IPS-NIHi7 (cell line): ENCODE measurements around the gene NOVA2.
A peak's percentile ranks its signal among the peaks of the same experiment; 100 is the strongest.

Experiments used
- DNase-seq: peaks from one replicate; pipeline ENCODE4 v3.0.0; 2012; ENCODE audit warnings: mixed read lengths; ENCODE audit errors: extremely low spot score

The NOVA2 gene

GRCh38 chr19:45962021-45962420 lies 11.6 kb downstream of the NOVA2 start:
- no peak for DNase-seq

DNA sequence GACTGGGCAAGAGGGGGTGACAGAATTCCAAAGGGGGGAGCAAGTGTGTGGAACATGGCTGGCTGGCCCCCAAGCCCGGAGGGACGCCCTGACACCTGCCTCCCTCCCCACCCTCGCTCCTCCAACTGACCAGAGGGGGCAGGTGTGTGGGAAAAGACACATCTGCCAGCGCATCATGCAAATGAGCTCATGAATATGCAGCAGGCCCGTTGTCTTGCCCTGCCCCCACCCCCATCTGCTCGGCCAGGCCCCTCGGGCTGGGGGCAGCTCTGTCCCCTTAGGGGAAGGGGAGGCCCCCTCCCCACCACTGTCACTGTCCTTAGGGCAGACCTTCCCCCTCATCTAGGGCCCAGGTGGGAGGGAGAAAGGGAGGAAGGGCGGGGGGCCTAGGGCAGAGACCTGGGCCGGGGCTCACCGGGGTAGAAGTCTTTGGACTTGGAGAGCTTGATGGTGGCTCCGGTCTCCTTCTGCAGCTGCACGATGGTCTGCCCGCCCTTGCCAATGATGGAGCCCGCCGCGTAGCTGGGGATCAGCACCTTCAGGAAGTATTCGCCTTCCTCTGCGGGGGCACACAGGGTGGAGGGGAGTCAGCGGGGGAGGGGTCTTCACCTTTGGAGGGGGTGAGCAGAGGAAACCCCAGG lies 12.9 kb downstream of the NOVA2 start:
- peak; percentile 78 for DNase-seq

- DNase-seq = no peak
Observed at GRCh38 chr19:45959517-45960025, 14.1 kb downstream of the NOVA2 start.

GRCh38 chr19:45958769-45959516 lies 14.7 kb downstream of the NOVA2 start:
- DNase-seq = no peak

- DNase-seq = no peak
Observed at GRCh38 chr19:45958320-45958719, 15.3 kb downstream of the NOVA2 start.

DNA sequence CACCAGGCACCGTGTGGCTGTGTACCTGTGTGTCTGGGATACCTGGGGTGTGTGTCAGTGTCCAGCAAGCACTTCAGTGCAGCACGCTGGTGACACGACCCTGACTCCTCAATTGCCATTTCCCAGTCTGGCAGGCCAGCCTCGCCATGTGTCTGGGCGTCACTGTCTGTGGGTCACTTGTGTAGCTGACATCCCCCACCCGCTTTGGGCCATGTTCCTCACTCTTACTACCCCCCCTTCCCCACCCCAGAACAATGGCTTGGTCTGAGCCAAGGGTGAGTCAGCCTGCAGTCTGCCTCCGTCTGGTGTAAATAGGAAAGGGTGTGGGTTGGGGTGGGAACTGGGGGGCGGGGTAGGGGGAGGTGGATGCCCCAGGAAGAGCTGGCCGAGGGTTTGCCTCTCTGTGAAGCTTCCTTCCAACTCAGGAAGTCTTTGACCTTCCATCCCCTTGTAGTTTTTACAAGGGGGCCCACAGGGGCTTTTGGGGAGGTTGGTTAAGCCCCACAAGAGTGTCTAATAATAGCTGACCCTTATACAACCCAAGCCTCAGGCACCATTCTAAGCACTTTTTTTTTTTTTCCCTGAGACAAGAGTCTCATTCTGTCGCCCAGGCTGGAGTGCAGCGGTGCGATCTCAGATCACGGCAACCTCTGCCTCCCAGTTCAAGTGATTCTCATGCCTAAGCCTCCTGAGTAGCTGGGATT lies 17.6 kb downstream of the NOVA2 start:
- no peak for DNase-seq

GRCh38 chr19:45954156-45954555 lies 19.5 kb downstream of the NOVA2 start:
- DNase-seq = no peak

GRCh38 chr19:45953676-45954075 lies 20.0 kb downstream of the NOVA2 start:
- no peak for DNase-seq

DNA sequence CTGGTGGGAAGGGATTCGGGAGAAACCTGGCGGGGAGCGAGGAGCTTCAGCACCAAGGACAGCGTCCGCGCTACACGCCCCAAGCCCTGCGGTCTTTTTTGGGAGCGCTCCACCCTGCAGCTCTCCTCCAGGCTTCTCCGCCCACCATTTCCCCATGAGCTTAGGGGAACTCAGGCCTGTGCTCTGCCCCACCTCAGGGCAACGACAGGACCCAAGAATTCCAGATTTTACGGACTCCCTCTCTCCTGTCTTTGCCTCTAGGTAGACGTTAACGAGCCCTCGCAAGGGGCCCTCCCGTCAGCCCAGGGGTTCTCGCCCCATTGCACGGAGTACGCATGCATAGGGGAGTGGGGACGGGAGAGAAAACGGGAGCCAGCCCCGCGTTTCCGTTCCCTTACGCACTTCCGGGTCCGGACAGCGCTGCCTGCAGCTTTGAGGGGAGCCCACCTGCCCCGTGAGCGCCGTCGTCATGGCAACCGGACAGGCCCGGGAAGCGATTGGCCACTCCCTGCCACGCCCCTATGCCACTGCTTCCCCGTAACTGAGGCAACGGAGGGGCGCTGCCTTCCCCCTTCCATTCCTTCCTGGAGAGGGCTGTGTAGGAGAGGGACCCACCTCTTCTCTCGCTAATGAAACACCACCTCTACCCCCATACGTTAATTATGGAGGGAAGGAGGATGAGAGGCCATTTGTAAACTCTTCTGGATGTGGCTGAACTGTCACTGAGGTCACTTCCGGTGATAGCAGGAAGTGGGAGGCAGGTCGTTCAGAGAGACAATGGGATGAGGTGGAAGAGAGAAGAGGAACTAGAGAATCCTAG lies 20.8 kb downstream of the NOVA2 start:
- peak; percentile 95 for DNase-seq

- DNase-seq = no peak
Observed at GRCh38 chr19:45952341-45952685, 21.4 kb downstream of the NOVA2 start.

GRCh38 chr19:45947926-45948325 lies 25.7 kb downstream of the NOVA2 start:
- DNase-seq = no peak

DNA sequence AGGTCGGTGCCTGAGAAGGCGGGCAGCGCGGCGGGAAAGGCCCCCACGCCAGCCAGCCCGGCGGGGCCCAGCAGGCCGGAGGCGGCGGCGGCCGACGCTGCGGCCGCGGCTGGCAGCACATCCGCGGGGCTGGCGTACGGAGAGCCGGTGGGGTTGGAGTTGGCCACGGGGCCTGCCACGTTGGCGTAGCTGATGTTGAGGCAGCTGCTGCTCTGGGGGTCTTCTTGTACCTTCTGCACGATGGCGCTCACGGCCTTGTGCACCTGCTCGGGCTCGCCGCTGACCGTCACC lies 33.2 kb downstream of the NOVA2 start:
- no peak for DNase-seq

DNA sequence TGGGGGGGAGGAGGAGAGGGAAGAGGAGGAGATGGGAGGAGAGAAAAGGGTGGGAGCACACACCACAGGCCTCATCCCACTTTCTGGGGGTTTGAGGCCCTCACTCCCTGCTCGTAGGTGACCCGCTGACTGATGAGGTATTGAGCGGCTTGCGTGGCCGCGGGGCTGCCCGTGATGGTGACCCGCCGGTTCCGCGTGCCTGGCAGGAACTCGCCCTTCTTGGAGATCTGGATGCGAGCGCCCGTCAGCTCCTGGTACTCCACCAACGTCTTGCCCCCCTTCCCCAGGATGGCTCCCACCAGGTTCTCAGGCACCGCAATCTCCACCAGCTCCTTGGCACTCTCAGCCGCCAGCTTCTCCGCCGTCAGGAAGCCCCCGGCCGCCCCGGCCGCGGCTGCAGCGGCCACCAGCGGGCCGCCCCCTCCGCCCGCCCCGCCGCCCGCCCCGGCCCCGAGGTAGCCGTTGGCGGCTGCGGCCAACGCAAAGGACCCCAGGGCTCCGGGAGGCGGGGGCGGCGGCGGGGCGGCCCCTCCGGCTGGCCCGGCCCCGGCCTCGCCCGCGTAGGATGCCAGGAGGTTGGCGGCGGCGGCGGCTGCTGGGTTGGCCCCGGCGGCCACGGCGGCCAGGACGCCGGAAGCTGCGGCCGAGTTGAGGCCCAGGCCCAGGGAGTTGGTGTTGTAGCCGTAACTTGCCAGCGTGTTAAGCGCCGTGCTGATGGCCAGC lies 33.7 kb downstream of the NOVA2 start:
- peak; percentile 46 for DNase-seq

GRCh38 chr19:45938733-45939319 lies 34.8 kb downstream of the NOVA2 start:
- DNase-seq = no peak

- DNase-seq = no peak
Observed at GRCh38 chr19:45935267-45935666, 38.4 kb downstream of the NOVA2 start.

DNA sequence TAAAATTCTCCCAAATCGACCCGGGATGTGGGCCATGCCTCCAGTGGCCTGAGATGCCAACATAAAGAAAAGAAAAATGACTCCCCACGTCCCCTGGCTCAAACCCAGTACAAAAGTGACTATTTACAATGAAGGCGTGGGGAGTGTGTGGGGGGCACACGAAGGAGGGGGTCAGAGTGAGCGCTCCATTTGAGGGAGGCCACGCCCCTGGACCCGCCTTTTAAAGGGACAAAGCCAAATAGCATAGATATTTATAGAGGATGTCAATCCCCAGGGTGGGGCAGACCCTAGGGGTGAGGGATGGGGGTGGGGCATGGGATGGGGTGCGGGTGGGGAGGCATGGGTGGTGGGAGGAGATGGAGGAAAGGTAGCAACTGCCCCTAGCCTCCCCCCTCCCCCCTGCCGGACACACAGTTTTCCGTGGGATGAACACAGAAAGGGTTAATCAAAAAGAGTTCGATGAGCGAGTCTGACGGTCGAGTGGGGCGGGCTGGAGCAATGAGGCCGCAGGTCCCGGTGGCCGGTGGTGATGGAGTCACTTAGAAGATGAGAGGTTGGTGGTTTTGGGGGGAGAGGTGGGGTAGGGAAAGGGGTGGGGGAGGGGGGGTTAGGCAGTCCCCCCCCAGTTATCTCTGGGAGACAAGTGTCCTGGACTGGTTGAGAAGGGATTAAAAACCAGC lies 39.0 kb downstream of the NOVA2 start:
- DNase-seq = no peak

DNA sequence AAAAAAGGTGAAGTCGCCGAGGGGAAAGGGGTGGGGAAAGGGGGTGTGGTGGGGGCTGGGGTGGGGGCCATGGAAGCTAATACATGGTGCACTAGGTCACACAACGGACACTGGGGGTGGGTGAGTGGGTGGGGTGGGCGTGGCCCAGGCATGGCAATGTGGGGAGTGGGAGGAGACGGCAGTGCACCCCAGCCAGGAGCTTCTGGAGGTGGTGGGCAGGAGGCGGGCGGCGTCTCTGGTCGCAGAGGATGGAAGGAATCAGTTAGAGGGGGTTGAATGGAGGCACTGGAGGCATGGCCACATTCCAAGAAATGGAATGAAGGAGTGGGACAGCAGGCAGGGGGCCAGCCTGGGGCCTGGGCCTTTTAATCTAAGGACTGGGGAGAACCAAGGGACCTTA lies 39.9 kb downstream of the NOVA2 start:
- DNase-seq = no peak

- no peak for DNase-seq
Observed at GRCh38 chr19:45931055-45931454, 42.6 kb downstream of the NOVA2 start.

DNA sequence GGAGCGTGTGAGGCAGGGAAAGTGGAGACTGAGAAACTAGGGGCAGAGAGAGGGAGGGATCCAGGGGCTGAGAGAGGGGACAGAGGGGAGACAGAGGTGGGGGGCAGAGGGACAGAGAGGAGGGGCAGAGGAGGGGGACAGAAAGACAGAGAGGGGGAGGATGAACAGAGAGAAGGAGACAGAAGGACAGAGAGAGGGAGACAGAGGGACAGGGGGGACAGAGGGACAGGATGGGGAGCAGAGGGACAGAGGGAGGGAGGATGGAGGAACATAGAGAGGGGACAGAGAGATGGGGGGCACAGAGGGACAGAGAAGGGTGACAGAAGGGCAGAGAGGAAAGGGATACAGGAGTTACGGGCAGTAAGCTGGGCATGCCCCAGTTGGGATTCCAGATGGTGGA lies 44.4 kb downstream of the NOVA2 start:
- DNase-seq = no peak

DNA sequence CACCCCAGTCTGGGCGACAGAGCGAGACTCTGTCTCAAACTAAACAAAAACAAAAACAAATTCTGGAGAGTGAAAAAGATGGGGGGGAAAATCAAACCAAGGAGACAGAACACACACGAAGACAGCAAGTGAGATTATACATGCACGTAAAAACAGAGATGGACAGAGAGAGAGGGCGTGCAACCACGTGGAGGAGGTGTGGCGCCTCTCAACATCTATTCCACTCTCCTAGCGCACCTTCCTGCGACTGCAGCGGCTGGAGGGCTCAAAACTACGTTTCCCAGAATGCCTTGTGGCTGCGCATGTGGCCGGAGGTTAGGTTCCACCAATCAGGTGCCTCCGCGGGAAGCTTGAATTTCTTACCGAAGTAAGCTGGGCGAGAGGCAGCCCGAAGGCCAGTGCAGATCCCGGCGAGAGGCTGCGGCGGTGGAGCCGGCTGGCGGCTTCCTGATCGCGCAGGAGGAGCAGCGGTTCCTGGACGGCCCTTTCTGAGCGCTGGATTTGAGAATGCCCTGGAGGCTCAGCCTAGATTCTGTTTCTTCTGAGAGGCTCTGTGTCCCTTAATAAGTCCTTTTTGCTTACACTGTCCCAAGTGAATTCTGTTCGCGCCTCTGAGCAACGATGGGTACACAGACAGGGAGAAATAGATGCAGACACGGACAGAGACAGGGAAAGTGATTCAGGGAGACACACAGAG lies 46.0 kb downstream of the NOVA2 start:
- peak; percentile 98 for DNase-seq
